Uterus (tissue), 4 donors: ENCODE results near the gene GLDC. TPM values are rescaled to one million over a fixed set of nuclear protein-coding genes. Genes with fewer than 3 reads are reported as not detected.
"Not testable (repeated sequence)": the region's sequence is repeated elsewhere in the genome, so short reads cannot be mapped to it uniquely, and the experiment has no call there.

ENCODE experiments used
- DNase-seq, 2 donors: peaks; one replicate each; pipeline ENCODE4 v3.0.0-alpha.2; 2019 to 2020
- H3K27ac ChIP-seq, 2 donors: fragments of 200-600 bp; sonication (generic); 1 replicate in 1 of 2; 2 replicates in 1 of 2; pipeline ENCODE4 v1.5.1; 2016 to 2018
- H3K27me3 ChIP-seq, 2 donors: fragments of 200-600 bp; sonication (generic); one replicate each; pipeline ENCODE4 v1.5.1; 2018 to 2019; ENCODE audit warnings: control low read depth in 1 of 2
- H3K36me3 ChIP-seq, 2 donors: fragments of 200-600 bp; sonication (generic); one replicate each; pipeline ENCODE4 v1.5.1; 2019; ENCODE audit warnings: control low read depth in 1 of 2
- H3K4me1 ChIP-seq, 2 donors: fragments of 200-600 bp; sonication (generic); one replicate each; pipeline ENCODE4 v1.5.1; 2018 to 2019; ENCODE audit warnings: control low read depth in 1 of 2
- H3K4me3 ChIP-seq, 2 donors: fragments of 200-600 bp; sonication (generic); 1 replicate in 1 of 2; 2 replicates in 1 of 2; pipeline ENCODE4 v1.5.1; 2018 to 2019; ENCODE audit warnings: mild to moderate bottlenecking in 1 of 2
- H3K9me3 ChIP-seq, 2 donors: fragments of 200-600 bp; sonication (generic); one replicate each; pipeline ENCODE4 v1.5.1; 2019; ENCODE audit warnings: control low read depth in 1 of 2
- POLR2A ChIP-seq, 2 donors: fragments of 450-650 bp; IDR thresholded peaks; one replicate each; pipeline ENCODE4 v1.6.1; 2016; ENCODE audit warnings: antibody characterized with exemption in 2 of 2, mild to moderate bottlenecking in 1 of 2, moderate library complexity in 1 of 2
- intact Hi-C: fragments of 100-400 bp; cut with DNase I; formaldehyde crosslinking; loops from one replicate; pipeline ENCODE4 v1.15.1; 2023; ENCODE audit warnings: low total_unique reads
- total RNA-seq, 4 donors: library from RNA; depleted of rRNA in 3 of 4; stranded (reverse); fragments of >200 nt in 3 of 4; gene quantifications; one replicate each; pipeline versions ENCODE4 v1.1.0 to v1.2.4, GENCODE V29; 2014 to 2023
- TF ChIP-seq, protein P1 (sequence below), 4 experiments: fragments of 200-600 bp in 2 of 4; fragments of 450-650 bp in 2 of 4; sonication (generic) in 2 of 4; IDR thresholded peaks; one replicate each; pipeline ENCODE4 v1.5.1; 2016 to 2019; ENCODE audit warnings: antibody characterized with exemption in 4 of 4, mild to moderate bottlenecking in 2 of 4, moderate library complexity in 1 of 4
- donor health status: DM: yes; HTN: yes; CAD: no.

The GLDC gene
- total RNA-seq = 1 to 10 TPM in 1 of 4 donors, under 1 TPM in 2, not detected in 1; 0.26 to 8.4 (median 0.79) TPM

DNA sequence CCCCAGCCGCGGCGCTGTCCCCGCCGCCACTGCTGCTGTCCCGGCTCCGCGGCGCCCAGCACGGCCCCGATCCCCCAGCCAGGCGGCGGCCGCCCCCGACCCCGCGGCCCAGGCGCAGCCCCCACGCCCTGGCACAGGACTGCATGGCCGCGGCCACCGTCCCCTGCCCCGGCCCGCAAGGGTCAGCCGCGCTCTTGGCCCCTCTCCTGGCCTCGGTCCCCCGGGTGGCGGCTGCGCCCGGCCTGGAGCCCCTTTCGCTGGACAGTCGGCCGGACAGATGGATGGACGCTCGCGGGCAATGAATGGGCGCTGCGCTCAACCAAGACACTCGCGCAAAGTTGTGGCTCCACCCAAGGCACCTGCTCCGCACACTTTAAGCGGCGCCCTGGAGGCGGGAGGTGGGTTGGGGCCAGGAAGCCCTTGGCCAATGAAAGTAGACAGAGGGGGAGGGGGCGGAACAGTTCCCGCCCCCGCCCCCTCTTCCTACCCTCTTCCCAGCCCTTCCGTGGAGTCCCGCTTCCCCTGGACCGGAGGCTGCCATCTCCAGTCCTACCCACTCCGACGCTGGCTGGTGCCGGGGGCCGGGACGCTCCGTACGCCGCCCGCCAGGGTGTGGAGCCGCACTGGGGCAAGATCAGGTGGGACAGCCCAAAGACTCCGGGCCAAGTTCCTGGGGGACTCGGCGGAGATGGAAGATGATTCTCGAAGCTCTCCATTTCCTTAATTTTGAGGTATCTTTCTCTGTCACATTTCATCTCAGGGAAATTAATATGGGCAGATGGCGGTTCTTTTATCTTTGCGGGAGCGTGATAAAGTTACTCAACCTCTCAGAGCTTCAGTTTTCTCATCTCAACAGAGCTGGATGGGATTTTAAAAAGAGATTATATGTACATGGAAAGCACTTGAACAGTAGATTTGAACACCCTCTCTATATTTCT lies at the start of gene GLDC:
Gene GLDC (minus strand): TSS at position 375 of the 938 bp plus-strand sequence. CDS start 230 bp downstream, at position 145.
- TF ChIP-seq, protein P1, sequence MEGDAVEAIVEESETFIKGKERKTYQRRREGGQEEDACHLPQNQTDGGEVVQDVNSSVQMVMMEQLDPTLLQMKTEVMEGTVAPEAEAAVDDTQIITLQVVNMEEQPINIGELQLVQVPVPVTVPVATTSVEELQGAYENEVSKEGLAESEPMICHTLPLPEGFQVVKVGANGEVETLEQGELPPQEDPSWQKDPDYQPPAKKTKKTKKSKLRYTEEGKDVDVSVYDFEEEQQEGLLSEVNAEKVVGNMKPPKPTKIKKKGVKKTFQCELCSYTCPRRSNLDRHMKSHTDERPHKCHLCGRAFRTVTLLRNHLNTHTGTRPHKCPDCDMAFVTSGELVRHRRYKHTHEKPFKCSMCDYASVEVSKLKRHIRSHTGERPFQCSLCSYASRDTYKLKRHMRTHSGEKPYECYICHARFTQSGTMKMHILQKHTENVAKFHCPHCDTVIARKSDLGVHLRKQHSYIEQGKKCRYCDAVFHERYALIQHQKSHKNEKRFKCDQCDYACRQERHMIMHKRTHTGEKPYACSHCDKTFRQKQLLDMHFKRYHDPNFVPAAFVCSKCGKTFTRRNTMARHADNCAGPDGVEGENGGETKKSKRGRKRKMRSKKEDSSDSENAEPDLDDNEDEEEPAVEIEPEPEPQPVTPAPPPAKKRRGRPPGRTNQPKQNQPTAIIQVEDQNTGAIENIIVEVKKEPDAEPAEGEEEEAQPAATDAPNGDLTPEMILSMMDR (IDR thresholded peaks at IDR 0.05) = no peak
- no peak for TF ChIP-seq POLR2A (IDR thresholded peaks at IDR 0.05)
- Histone ChIP-seq H3K9me3 (no peaks in the 10 kb centered on the region), H3K36me3 (no peaks in the 10 kb centered on the region), H3K27ac (no peak within 1 kb of the TSS), H3K4me3 (peak within 1 kb of the TSS; percentile 19 to 23), H3K27me3 (peaks cover 0 to 31% of the 10 kb centered on the region in 2 donors), H3K4me1 (peaks cover 0 to 6% of the 10 kb centered on the region in 2 donors)
- intact Hi-C loops = no loop called here
- peak in 1 of 2 donors; percentile 17 for DNase-seq

DNA sequence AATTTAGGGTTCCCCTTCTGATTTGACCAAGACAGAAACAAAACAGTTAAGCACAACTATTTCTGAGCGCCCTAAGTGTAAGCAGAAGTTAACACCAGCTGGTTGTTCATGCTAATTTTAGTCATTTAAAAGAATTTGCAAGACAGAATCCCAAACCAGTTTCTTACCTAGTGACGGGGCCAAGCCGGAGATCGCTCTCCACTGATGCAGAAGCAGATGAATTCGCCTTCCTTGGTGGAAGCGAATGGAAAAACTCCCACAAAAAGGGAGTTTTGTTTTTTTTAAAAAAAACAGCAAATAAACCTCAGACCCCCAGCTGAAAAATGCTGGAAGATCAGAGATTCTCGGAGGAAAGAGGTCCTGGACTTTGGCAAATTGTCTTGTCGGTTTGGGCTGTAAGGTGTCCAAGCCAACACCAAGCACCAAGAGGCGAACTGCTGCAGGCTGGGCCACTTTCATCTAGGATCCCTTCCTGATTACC lies 47.4 kb upstream of the GLDC start:
- intact Hi-C loops = no loop called here
- Histone ChIP-seq H3K36me3 (no peaks in the 10 kb centered on the region), H3K9me3 (no peaks in the 10 kb centered on the region), H3K27ac (no peak overlapping the region), H3K4me3 (no peak overlapping the region), H3K4me1 (no peaks in the 10 kb centered on the region), H3K27me3 (no peaks in the 10 kb centered on the region)
- no peak for DNase-seq
- TF ChIP-seq POLR2A (IDR thresholded peaks at IDR 0.05) = no peak
- TF ChIP-seq, protein P1 (IDR thresholded peaks at IDR 0.05) = no peak

DNA sequence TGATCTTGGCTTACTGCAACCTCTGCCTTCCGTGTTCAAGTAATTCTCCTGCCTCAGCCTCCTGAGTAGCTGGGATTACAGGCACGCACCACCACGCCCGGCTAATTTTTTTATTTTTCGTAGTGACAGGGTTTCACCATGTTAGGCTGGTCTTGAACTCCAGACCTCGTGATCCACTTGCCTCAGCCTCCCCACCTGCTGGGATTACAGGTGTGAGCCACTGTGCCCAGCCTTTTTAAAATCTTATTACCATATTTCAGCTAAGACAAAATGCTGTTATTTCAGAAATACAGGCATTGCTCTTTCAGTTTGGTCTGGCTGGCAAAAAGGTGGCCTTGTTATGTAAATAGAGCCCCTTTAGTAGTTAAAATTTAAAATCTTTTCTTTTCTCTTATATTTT lies 46.9 kb upstream of the GLDC start:
- Histone ChIP-seq H3K9me3 (no peaks in the 10 kb centered on the region), H3K4me1 (no peaks in the 10 kb centered on the region)
- TF ChIP-seq, protein P1 (IDR thresholded peaks at IDR 0.05) = no peak
- TF ChIP-seq POLR2A (IDR thresholded peaks at IDR 0.05) = no peak

DNA sequence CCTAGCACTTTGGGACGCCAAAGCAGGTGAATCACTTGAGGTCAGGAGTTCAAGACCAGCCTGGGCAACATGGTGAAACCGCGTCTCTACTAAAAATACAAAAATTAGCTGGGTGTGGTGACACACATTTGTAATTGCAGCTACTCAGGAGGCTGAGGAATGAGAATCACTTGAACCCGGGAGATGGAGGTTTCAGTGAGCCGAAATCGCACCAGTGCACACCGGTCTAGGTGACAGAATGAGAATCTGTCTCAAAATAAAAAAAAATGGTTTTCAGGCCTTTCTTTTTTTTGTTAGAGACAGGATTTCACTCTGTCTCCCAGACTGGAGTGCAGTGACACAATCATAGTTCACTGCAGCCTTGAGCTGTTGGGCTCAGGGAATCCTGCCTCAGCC lies 45.1 kb upstream of the GLDC start:
- H3K4me1 ChIP-seq, H3K27ac ChIP-seq, DNase-seq, H3K4me3 ChIP-seq, H3K27me3 ChIP-seq, H3K9me3 ChIP-seq, intact Hi-C loops, H3K36me3 ChIP-seq: not testable (repeated sequence)

More for the DNA sequence above, 46.9 kb upstream of the GLDC start:
- Histone ChIP-seq H3K36me3 (no peaks in the 10 kb centered on the region), H3K27ac (no peak overlapping the region), H3K4me3 (no peak overlapping the region), H3K27me3 (no peaks in the 10 kb centered on the region)
- intact Hi-C loops = no loop called here
- no peak for DNase-seq

DNA sequence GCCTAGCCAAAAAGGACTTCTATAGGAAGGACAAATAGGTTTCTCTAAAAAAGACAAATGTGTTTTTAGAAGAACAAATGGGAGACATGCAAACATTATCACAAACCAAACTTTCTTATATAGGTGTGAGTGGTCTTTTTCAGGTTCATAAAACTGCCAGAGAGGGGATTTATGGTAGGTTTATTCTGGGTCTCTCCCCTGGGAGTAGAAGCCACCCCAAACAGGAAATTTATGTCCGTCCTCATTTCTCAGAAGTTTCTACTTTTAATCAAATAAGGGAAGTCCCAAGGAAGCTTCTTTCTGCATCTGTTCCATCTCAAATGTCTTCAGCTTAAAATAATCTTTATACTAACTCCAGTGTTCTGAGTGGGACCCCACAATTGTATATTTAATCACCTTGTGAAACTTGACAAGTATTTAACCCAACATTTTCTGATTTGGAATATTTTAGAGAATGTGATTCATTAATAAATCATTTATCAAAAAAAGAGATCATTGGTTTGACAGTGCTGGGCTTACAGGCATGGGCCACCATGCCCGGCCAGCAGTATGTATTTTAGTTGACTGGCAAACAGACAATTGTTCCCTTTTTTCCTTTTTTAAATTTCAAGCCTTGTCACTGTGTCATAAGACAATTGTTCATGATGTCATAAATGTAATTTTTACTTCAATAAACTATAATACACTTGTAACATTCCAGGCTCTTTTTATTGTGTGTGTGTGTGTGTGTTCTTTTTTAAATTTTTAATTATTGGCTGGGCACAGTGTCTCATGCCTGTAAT lies 44.6 kb upstream of the GLDC start:
- intact Hi-C loops = no loop called here
- Histone ChIP-seq H3K27ac (no peak overlapping the region), H3K4me3 (no peak overlapping the region), H3K9me3 (no peaks in the 10 kb centered on the region), H3K36me3 (no peaks in the 10 kb centered on the region), H3K27me3 (no peaks in the 10 kb centered on the region), H3K4me1 (no peaks in the 10 kb centered on the region)
- DNase-seq = no peak
- TF ChIP-seq, protein P1 (IDR thresholded peaks at IDR 0.05) = no peak
- TF ChIP-seq POLR2A (IDR thresholded peaks at IDR 0.05) = no peak
